ENCODE data around the gene EPHB6.

The EPHB6 gene

DNA sequence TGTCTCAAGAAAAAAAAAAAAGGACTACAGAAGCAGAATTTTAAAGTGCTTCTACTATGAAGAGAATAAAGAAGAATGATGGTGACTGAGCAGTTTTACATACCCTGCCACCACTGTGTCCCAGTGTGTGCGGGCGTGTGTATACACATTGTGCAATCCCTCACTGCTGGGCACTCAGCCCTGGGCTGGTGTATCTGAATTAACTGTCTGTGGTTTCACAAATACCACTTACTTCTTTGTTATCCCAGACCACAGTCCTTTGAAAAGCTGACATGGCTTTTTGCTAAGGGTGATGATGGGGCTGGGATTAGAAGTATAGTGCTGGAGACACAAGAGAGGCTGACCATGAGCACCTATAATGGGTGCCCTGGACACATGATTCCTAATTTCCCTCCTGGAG is 51.8 kb downstream of the EPHB6 start:
- no peak for FAIRE-seq
- DNase-seq (ENCODE audit: insufficient read length, low spot score), result no peak
- TF ChIP-seq SPI1 (IDR thresholded peaks at IDR 0.05; ENCODE audit: low read depth, low read length), result no peak
- no peak for TF ChIP-seq TAF1 (IDR thresholded peaks at IDR 0.05; ENCODE audit: low read depth, low read length)
- TF ChIP-seq PAX5 (IDR thresholded peaks at IDR 0.05; ENCODE audit: insufficient read depth, low read length, severe bottlenecking), result no peak
- TF ChIP-seq POLR2A (IDR thresholded peaks at IDR 0.05; ENCODE audit: low read depth, low read length), result no peak
- TF ChIP-seq POU2F2 (IDR thresholded peaks at IDR 0.05; ENCODE audit: low read depth, low read length), result no peak

DNA sequence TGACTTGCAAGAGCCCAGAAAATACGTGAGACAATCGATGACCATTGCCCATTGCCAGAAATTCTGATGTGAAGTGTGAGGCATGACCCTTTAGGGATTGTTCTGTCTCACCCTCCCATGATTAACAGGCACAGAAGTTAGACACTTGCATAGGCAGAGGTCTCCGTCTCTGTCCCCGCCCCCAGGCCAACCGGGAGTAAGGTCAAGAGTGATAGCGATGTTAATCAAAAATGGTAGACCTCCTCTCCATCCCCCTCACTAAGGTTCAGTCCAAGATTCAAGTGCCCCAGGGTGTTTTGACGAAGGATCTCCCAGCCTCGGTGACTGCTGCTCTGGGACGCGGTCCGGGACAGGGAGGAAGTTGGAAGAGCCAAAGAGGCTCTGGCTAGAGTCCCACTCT is 53.4 kb downstream of the EPHB6 start:
- FAIRE-seq, result no peak
- no peak for TF ChIP-seq POU2F2 (IDR thresholded peaks at IDR 0.05; ENCODE audit: low read depth, low read length)
- TF ChIP-seq POLR2AphosphoS5 (IDR thresholded peaks at IDR 0.05; ENCODE audit: low read depth, low read length), result no peak
- TF ChIP-seq TAF1 (IDR thresholded peaks at IDR 0.05; ENCODE audit: low read depth, low read length), result no peak
- no peak for TF ChIP-seq POLR2A (IDR thresholded peaks at IDR 0.05; ENCODE audit: low read depth, low read length)
- TF ChIP-seq SPI1 (IDR thresholded peaks at IDR 0.05; ENCODE audit: low read depth, low read length), result no peak
- no peak for TF ChIP-seq PAX5 (IDR thresholded peaks at IDR 0.05; ENCODE audit: insufficient read depth, low read length, severe bottlenecking)
- DNase-seq (ENCODE audit: insufficient read length, low spot score), result no peak

DNA sequence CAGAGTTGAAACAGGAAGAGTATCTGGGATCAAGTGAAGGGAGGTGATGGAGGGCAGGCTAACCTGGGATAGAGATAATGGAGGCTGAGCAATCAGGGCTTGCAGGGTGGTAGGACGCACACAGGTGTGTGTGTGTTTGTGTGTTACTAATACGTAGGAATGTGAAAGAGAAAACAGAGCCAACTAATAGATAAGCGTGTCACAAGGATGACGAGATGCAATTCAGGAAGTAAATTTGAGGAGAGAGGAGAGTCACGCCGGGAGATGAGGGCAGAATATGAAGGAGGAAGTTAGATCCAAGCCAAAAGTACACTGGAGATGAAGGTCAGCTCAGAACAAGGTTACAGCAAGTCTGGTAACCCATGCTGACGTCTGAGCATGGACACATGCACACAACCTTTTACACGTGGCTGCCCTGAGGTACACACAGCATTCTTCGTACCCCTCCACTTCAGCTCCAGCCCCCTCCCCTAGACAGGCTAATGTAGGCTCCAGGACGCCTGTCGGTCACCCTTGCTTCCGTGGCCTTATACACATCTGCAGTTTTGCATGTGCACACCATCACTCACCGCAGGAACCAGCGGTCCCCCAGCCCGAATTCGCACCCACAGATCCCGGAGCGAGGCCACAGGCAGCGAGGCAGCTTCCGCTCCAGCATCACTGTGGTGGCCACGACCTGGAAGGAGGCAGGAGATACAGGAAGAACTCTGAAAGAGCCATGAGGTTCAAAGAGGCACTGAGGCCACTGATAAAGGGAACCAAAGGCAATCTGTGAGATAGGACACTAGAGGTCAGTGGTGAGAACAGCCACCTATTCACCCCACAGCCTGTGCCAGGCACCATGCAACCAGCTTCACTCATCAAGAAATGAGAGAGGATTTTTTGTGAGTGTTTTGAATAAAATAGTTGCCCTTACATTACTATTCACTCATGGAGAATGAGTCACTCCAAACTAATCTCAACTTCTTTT is 54.3 kb downstream of the EPHB6 start:
- TF ChIP-seq PAX5 (IDR thresholded peaks at IDR 0.05; ENCODE audit: insufficient read depth, low read length, severe bottlenecking) (no peak), TAF1 (IDR thresholded peaks at IDR 0.05; ENCODE audit: low read depth, low read length) (no peak), POLR2A (IDR thresholded peaks at IDR 0.05; ENCODE audit: low read depth, low read length) (no peak), POU2F2 (IDR thresholded peaks at IDR 0.05; ENCODE audit: low read depth, low read length) (no peak), SPI1 (IDR thresholded peaks at IDR 0.05; ENCODE audit: low read depth, low read length) (no peak), POLR2AphosphoS5 (IDR thresholded peaks at IDR 0.05; ENCODE audit: low read depth, low read length) (no peak)
- DNase-seq (ENCODE audit: insufficient read length, low spot score) (no peak), FAIRE-seq (peak; percentile 48)

DNA sequence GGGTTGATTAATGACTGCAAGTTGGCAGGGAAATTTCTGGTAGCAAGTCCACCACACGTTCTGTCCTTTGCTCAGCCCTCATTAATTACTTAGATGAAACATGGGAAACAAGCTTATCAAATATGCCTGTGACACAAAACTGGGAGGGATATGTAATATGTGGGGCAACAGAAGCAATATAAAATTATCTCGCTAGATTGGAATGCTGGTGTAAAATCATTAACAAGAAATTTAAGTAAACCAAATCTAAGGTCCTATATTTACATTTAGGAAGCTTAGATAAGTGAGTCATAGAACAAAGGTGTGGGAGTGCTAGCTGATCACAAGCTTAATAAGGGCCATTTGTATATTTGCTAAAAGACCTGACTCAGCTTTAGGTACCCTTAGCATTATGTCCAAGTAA is 55.2 kb downstream of the EPHB6 start:
- FAIRE-seq (no peak), DNase-seq (ENCODE audit: insufficient read length, low spot score) (no peak)
- TF ChIP-seq POLR2A (IDR thresholded peaks at IDR 0.05; ENCODE audit: low read depth, low read length) (no peak), POU2F2 (IDR thresholded peaks at IDR 0.05; ENCODE audit: low read depth, low read length) (no peak), PAX5 (IDR thresholded peaks at IDR 0.05; ENCODE audit: insufficient read depth, low read length, severe bottlenecking) (no peak), SPI1 (IDR thresholded peaks at IDR 0.05; ENCODE audit: low read depth, low read length) (no peak), TAF1 (IDR thresholded peaks at IDR 0.05; ENCODE audit: low read depth, low read length) (no peak), POLR2AphosphoS5 (IDR thresholded peaks at IDR 0.05; ENCODE audit: low read depth, low read length) (no peak)

DNA sequence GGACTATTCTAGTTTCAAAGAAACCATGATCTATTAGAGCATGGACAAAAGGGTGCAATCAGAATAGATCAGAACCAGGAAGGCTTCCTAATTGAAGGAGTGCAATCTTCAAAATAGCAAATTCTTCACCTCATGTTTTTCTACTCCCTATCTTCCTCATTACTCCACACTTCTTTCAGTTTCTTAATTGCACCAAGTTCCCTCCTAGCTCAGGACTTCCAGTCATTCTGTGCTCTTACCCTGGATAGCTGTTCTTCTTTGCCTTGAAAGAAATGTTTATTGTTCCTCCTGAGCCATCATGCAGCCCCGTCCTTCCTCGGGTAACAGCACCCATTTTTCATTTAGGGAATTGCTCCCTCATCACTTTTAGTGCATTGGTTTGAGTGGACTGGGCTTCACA is 55.6 kb downstream of the EPHB6 start:
- no peak for DNase-seq (ENCODE audit: insufficient read length, low spot score)
- FAIRE-seq, result no peak
- TF ChIP-seq SPI1 (IDR thresholded peaks at IDR 0.05; ENCODE audit: low read depth, low read length) (no peak), POLR2A (IDR thresholded peaks at IDR 0.05; ENCODE audit: low read depth, low read length) (no peak), POLR2AphosphoS5 (IDR thresholded peaks at IDR 0.05; ENCODE audit: low read depth, low read length) (no peak), PAX5 (IDR thresholded peaks at IDR 0.05; ENCODE audit: insufficient read depth, low read length, severe bottlenecking) (no peak), TAF1 (IDR thresholded peaks at IDR 0.05; ENCODE audit: low read depth, low read length) (no peak), POU2F2 (IDR thresholded peaks at IDR 0.05; ENCODE audit: low read depth, low read length) (no peak)

DNA sequence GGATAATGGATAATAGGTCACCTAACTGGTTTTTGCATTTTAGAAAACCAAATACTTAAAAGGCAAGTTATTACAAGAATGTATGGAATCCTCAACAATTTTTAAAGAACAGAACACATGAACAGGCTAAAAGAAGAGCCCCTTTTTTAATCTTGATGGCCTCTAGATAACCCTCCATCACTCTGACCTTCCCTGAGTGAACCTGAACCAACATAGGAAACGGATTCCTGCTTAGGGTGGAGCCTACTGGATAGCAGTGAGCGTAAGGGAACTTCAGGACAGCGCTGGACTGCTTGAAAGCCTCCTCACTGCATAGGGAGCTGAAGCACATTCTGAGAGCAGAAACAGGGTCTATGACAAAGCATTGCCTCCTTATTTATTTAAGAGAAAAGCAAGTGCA is 58.2 kb downstream of the EPHB6 start:
- no peak for TF ChIP-seq POLR2AphosphoS5 (IDR thresholded peaks at IDR 0.05; ENCODE audit: low read depth, low read length)
- no peak for TF ChIP-seq POLR2A (IDR thresholded peaks at IDR 0.05; ENCODE audit: low read depth, low read length)
- TF ChIP-seq PAX5 (IDR thresholded peaks at IDR 0.05; ENCODE audit: insufficient read depth, low read length, severe bottlenecking), result no peak
- no peak for TF ChIP-seq TAF1 (IDR thresholded peaks at IDR 0.05; ENCODE audit: low read depth, low read length)
- TF ChIP-seq SPI1 (IDR thresholded peaks at IDR 0.05; ENCODE audit: low read depth, low read length), result no peak
- TF ChIP-seq POU2F2 (IDR thresholded peaks at IDR 0.05; ENCODE audit: low read depth, low read length), result no peak
- FAIRE-seq, result no peak

DNA sequence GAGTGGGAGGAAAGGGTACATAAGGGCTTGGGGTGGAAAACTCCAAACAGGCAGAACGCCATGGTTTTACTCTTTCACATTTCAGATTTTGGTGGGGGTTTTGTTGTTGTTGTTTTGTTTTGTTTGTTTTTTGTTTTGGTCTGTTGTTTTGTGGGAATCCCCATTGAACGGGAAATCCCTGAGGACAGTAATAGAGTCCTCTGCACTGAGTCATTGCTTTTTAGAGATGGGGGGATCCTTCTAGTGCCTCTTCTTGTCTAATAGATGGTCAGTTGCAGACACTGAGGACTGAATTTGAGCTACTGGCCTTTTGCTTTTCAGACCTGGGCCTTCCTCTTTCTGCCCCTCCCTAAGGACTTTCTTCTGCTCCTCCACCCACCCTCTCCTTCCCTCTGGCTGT is 58.7 kb downstream of the EPHB6 start:
- DNase-seq (ENCODE audit: insufficient read length, low spot score) (no peak), FAIRE-seq (no peak)
- TF ChIP-seq POU2F2 (IDR thresholded peaks at IDR 0.05; ENCODE audit: low read depth, low read length) (no peak), PAX5 (IDR thresholded peaks at IDR 0.05; ENCODE audit: insufficient read depth, low read length, severe bottlenecking) (no peak), SPI1 (IDR thresholded peaks at IDR 0.05; ENCODE audit: low read depth, low read length) (no peak), POLR2A (IDR thresholded peaks at IDR 0.05; ENCODE audit: low read depth, low read length) (no peak), TAF1 (IDR thresholded peaks at IDR 0.05; ENCODE audit: low read depth, low read length) (no peak)

More for the DNA sequence above, 58.2 kb downstream of the EPHB6 start:
- DNase-seq (ENCODE audit: insufficient read length, low spot score), result no peak

DNA sequence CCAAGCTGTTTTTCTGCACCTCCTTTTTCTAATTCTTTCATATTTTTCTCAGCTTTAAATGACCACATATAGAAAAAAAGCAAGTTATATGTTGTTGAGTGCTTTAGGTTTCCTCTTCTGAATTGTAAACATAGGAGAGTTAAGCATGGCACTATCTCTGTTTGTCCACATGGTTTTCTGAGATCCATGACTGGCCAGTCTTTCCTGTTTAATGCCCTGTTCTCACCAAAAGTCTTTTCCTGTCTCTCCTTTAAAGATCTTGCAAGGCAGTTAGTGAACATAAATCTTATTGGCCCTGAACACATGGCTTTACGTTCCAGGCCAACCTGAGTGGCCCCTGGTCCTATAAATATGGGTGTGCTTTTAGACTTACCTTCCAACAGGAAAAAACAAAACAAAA is 59.2 kb downstream of the EPHB6 start:
- FAIRE-seq (no peak), DNase-seq (ENCODE audit: insufficient read length, low spot score) (no peak)
- TF ChIP-seq POLR2A (IDR thresholded peaks at IDR 0.05; ENCODE audit: low read depth, low read length), result no peak
- TF ChIP-seq TAF1 (IDR thresholded peaks at IDR 0.05; ENCODE audit: low read depth, low read length), result no peak
- no peak for TF ChIP-seq POLR2AphosphoS5 (IDR thresholded peaks at IDR 0.05; ENCODE audit: low read depth, low read length)
- no peak for TF ChIP-seq SPI1 (IDR thresholded peaks at IDR 0.05; ENCODE audit: low read depth, low read length)
- TF ChIP-seq PAX5 (IDR thresholded peaks at IDR 0.05; ENCODE audit: insufficient read depth, low read length, severe bottlenecking), result no peak
- no peak for TF ChIP-seq POU2F2 (IDR thresholded peaks at IDR 0.05; ENCODE audit: low read depth, low read length)

DNA sequence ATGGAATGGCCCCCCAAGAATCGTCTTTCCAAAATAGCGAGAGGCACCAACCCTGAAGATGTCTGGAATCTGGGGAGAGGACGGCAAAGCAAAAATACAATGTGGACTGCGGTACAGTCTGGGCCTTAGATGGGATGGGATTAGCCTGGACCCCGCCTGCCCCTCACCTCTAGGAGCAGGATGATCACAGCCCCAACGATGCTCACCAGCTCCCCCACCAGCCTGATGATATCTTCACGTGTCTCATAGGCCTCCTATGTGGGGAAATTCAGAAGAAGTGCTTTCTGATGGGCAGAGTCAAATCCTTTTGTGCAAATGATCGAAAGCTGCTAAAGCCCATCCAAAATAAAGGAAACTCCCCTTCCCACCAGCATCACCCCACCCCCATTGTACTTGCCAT is 60.4 kb downstream of the EPHB6 start:
- FAIRE-seq, result no peak
- TF ChIP-seq SPI1 (IDR thresholded peaks at IDR 0.05; ENCODE audit: low read depth, low read length) (no peak), TAF1 (IDR thresholded peaks at IDR 0.05; ENCODE audit: low read depth, low read length) (no peak), POLR2AphosphoS5 (IDR thresholded peaks at IDR 0.05; ENCODE audit: low read depth, low read length) (no peak), POU2F2 (IDR thresholded peaks at IDR 0.05; ENCODE audit: low read depth, low read length) (no peak), POLR2A (IDR thresholded peaks at IDR 0.05; ENCODE audit: low read depth, low read length) (no peak), PAX5 (IDR thresholded peaks at IDR 0.05; ENCODE audit: insufficient read depth, low read length, severe bottlenecking) (no peak)

More for the DNA sequence above, 60.4 kb downstream of the EPHB6 start:
- DNase-seq (ENCODE audit: insufficient read length, low spot score), result no peak

Measured in GM12891 (cell line).